Islet precursor cell (in vitro differentiated cells): ENCODE results near the gene LYAR.
A peak's percentile ranks its signal among the peaks of the same experiment; 100 is the strongest.

ENCODE experiments used
- DNase-seq: peaks from one replicate; pipeline ENCODE4 v3.0.0-alpha.2; 2018

The LYAR gene

DNA sequence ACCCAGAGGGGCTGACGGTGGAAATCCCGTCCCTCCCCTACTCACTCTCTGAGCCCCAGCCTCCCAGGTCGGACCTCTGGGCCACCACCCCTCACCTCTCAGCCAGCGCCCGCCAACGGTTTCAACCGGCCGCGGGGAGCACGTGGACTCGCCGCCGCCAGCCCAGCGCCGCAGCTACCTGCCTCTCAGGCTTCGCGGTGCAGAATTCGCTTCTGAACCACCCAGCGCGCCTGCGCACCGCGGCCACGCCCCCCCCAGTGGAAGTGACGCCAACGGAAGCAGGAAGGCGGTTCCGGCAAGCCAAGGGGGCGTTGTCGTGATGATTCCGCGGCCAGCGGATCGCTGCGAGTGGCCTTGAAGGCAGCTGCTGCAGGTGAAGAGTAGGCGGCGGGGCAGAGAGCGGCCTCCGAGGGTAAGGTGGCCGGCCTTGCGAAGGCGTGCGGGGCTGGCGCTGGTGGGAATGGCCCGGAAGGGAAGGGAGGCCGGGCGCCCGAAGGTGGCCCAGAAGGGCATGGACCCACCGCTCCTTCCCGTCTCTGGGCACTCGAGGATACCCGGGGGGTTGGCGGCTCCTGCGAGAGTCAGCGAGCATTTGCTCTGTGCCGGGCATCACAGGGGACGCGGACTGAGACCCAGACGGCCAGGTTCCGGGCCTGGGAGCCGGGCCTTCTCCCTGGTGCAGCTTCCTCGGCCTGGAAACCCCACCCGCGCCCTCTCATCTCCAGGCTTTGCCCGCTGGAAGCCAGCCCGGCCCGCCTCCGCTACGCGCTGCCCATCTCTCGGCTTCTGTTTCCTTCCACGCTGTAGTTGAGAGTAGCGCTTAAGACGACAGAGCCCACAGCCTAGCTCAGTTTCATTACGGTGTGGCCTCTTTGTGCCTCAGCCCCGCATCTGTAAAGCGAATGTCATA is at the start of gene LYAR, which contains the start of gene ZBTB49:
Gene LYAR (minus strand): TSS at position 214 of the 910 bp plus-strand sequence. CDS start 6,412 bp downstream, outside the sequence.
Gene ZBTB49 (plus strand): TSS at position 311 of the 910 bp plus-strand sequence. CDS start 9,695 bp downstream, outside the sequence.
- peak; percentile 98 for DNase-seq

GRCh38 chr4:4339504-4340085 is 49.6 kb upstream of the LYAR start:
- peak; percentile 71 for DNase-seq

DNA sequence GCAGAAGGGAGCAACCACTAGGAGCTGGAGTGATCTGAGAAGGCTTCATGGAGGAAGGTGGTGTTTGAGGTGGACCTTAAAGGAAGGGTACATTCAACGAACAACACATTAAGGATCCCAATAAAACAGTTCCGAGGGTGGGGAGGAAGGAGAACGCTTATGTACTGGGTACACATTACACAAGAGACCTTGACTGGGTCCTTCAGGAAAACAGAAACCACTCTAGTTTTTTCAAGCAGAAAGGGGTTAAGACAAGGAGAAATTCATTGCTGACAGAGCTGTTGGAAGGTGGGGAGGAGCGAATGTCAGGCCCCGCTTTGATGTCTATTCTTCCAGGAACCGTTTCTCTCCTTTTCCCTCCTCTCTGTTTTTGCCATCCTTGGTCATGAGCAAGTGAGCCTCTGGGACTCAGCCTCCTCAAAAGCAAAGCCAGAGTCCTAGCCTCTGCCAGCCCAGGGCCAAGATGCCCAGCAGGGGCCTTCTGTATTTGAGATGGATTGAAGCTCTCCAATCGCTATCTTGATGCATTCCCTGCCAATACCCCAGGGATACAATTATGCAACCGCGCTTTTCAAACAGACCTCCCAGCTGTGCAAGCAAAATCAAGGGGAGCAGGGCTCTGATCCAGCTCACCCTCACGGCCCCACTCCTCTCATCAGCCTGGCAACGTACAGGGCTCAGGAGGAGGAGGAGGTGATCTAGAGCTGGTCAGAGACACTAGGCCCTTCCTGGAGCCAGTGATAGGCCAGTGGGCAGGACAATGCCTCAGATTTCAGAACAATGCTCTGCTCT is 48.5 kb upstream of the LYAR start:
- no peak for DNase-seq

- DNase-seq: peak; percentile 81
These were observed 45.0 kb upstream of the LYAR start for GRCh38 chr4:4334798-4335520.

GRCh38 chr4:4333265-4333706 is 43.3 kb upstream of the LYAR start:
- DNase-seq: no peak

GRCh38 chr4:4332529-4332928 is 42.6 kb upstream of the LYAR start:
- DNase-seq: no peak

- DNase-seq: no peak
These were observed 40.8 kb upstream of the LYAR start for GRCh38 chr4:4330794-4331193.

GRCh38 chr4:4329496-4329895 is 39.5 kb upstream of the LYAR start:
- peak; percentile 22 for DNase-seq

- peak; percentile 12 for DNase-seq
These were observed 38.9 kb upstream of the LYAR start for GRCh38 chr4:4328840-4329239.

DNA sequence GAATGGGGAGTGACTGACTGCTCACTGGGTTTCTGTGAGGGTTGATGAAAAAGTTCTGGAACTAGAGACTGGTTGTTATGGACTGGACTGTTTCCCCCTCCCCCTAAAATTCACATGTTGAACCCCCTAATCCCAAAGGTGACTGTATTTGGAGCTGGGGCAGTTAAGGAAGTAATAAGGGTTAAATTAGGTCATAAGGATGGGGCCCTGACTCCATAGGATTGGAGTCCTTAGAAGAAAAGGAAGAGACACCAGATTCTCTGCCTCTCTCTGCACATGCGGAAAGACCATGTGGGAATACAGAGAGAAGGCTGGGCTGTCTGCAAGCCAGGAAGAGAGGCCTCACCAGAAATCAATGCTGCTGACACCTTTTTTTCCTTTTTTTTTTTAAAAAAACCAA is 38.3 kb upstream of the LYAR start:
- DNase-seq: no peak

DNA sequence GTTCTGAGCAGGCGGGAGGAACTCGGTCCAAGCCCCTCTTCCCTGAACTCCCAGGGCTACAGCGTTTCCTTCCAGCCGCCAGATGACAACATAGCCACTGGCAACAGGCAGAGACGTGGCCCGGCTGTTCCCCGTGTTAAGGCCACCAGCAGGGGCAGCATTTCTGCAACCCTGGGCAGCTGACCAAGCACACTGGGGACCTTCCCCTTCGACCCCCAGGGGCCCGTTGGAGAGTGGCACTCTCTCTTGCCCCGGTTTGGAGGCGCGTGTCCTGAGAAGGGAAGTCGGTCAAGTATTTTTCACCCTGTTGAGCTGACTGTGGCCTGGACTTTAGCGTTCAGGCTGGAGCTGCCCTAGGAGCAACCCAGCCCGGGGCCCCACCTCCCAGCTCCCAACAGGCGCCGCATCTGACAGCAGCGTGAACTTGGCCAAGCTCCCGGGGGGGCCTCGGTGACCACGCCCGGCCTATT is 37.7 kb upstream of the LYAR start:
- peak; percentile 91 for DNase-seq

- peak; percentile 6 for DNase-seq
These were observed 36.2 kb upstream of the LYAR start for GRCh38 chr4:4326166-4326565.

- DNase-seq: peak; percentile 22
These were observed 35.4 kb upstream of the LYAR start for GRCh38 chr4:4325321-4325720.

GRCh38 chr4:4323705-4324534 is 34.0 kb upstream of the LYAR start:
- peak; percentile 47 for DNase-seq

DNA sequence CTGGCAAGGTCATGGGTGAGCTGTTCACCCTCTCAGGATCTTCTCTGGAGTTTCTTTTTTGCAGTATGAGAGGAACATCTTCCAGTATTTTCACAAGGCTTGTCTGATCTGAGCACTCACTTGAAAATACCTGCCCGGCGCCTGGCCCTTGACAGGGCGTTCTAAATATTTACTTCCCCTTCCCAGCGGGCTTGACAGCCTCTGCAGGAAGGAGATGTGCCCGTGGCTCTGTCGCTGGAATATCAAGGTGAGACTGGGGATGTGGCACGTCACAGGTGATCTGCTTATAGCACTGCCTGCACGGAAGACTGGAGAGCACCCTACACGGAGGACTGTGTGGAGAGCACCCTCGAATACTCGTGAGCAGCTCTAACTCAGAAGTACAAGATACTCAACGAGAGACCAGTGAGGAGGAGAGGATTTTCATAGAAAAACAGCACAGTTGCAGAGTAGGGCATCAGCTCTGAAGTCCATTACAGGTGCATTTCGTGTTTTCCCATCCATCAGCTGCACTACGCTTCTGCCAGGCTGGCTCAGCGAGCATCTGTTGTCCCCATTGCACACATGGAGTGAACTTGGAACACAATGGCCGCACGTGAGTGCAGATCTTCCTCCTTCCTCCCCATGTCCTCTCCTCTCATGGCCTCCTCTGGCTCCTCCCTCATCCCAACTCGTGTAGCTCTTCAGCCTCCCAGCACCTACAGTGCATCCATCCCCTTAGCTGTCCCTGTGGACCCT is 32.2 kb upstream of the LYAR start:
- no peak for DNase-seq

DNA sequence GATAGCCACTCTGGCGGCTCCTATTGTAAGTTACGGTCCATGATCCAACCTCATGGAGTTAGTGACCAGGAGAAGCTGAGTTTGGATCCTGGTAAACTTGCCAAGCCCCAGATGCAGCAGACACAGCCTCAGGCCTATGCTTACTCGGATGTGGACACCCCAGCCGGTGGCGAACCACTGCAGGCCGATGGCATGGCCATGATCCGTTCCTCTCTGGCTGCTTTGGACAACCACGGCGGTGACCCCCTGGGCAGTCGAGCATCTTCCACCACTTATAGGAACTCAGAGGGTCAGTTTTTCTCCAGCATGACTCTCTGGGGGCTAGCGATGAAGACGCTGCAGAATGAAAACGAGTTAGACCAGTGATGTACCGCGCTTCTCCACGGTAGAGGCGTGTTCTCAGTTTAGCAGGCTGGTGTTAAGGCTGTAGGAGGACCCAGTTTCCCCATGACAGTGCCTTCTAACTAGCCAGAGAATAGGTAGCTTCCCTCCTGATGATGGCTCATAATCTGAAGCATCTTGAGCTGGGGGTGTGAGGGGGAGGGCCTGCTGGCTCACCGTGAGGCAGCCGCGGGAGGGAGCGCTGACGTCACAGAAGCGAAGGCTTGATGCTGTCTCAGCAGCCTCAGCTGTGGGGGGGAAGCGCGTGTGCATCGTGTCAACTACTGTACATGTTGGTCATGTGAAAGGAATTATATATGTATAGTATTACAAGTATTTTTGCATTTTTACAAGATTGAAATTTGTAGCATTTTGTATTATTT is 31.2 kb upstream of the LYAR start:
- no peak for DNase-seq

DNA sequence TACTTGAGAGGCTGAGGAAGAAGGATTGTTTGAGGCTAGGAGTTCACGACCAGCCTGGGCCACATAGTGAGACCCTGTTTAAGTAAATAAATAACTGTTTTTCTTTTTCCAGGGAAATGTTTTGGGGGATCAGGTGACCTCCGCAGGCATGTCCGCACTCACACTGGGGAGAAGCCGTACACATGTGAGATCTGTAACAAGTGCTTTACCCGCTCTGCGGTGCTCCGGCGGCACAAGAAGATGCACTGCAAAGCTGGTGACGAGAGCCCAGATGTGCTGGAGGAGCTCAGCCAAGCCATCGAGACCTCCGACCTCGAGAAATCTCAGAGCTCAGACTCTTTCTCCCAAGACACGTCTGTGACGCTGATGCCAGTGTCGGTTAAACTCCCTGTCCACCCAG is 30.6 kb upstream of the LYAR start:
- no peak for DNase-seq

DNA sequence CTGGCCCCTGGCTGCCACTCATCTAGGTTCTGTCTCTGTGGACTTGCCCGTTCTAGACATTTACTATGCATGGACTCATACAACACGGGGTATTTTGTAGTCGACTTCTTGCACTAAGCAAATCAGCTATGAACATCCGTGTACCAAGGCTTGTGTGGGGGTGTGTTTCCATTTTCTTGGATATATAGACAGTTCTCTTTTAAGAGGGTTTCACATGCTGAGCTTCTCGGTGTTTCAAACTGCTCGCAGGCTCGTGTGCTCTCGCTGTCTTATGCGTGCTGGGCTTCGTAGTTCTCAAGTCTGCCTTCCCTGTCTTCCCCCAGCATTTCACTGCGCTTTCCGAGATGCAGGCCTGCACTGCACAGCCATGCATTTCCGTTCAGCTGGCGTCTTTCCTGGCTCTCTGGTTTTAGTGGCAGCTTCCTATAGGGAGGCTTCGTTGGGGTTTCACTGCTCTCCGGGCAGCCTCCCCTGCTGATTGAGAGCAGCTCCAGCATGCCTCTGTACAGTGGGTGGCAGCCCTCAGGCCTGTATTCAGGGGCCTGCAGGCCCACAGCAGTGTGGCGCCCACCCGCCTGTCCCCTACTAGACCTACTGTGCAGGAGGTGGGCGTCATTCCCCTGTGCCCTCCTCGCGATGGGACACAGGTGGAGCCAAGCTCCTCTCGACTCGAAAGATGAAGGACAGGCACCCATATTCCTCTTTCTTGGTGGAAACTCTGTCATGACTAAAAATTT is 27.7 kb upstream of the LYAR start:
- peak; percentile 45 for DNase-seq

DNA sequence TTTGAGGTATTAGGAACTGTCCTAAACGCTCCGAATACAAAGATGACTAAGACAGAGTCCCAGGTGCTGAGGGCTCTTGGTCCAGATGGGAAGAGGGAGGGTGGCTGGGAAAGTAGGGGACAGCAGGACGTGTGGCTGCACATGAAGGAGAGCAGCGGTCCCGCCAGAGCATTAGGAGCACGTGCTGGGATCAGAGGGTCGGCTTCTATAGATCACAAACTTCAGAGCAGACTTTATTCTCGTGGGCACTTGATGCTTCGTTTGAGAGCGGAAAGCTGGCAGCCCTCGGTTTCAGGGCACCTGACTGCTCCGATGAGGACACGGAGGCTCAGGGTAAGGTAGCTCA is 26.2 kb upstream of the LYAR start:
- peak; percentile 42 for DNase-seq
